HEK293 (cell line): ENCODE results near the gene PHF21A.
"Not testable (repeated sequence)": the region's sequence is repeated elsewhere in the genome, so short reads cannot be mapped to it uniquely, and the experiment has no call there.

ENCODE experiments used
- CTCF ChIA-PET: fragments of 350-600 bp; formaldehyde crosslinking; extraction: SDS; loops from one replicate; lab custom pipeline; 2021; ENCODE audit warnings: antibody characterized with exemption; lab: Yijun Ruan, JAX
- POLR2A ChIA-PET: fragments of 300-600 bp; formaldehyde crosslinking; extraction: SDS; loops from one replicate; lab custom pipeline; 2020; ENCODE audit warnings: antibody characterized with exemption, inconsistent platforms; lab: Yijun Ruan, JAX
- H3K27ac ChIP-seq: fragments of 200-500 bp; sonication (Bioruptor generic); 2 replicates; pipeline ENCODE4 v1.5.1; 2014; ENCODE audit warnings: low read depth, low read length, control low read depth, inconsistent platforms; ENCODE audit errors: extremely low read depth
- H3K36me3 ChIP-seq, 2 experiments: fragments of 200-500 bp in 1 of 2; sonication (Bioruptor generic) in 1 of 2; 1 replicate in 1 of 2; 2 replicates in 1 of 2; pipeline ENCODE4 v1.5.1; 2014 to 2017; ENCODE audit warnings: inconsistent platforms in 2 of 2, low read length in 2 of 2; ENCODE audit not compliant: control insufficient read depth in 2 of 2, insufficient read depth in 1 of 2
- H3K4me1 ChIP-seq: fragments of 200-500 bp; sonication (Bioruptor generic); 2 replicates; pipeline ENCODE4 v1.5.1; 2014; ENCODE audit warnings: mild to moderate bottlenecking, low read length, inconsistent platforms; ENCODE audit not compliant: control insufficient read depth, insufficient read depth
- H3K4me3 ChIP-seq: 2 replicates; pipeline ENCODE4 v1.5.1; 2011; ENCODE audit warnings: low read depth, mild to moderate bottlenecking, control low read depth, low read length, moderate library complexity
- H3K9me3 ChIP-seq: fragments of 200-500 bp; sonication (Bioruptor generic); 2 replicates; pipeline ENCODE4 v1.5.1; 2014; ENCODE audit warnings: low read depth, low read length, inconsistent platforms; ENCODE audit not compliant: control insufficient read depth, insufficient read depth
- CTCF ChIP-seq: fragments of 450-650 bp; formaldehyde crosslinking; IDR thresholded peaks from 2 replicates; pipeline ENCODE4 v1.5.1; 2016; ENCODE audit warnings: missing biosample characterization, missing genetic modification characterization
- EGR2 ChIP-seq: fragments of 450-650 bp; formaldehyde crosslinking; IDR thresholded peaks from 2 replicates; pipeline ENCODE4 v1.5.1; 2016; ENCODE audit warnings: low read depth, missing biosample characterization, missing genetic modification characterization
- MZF1 ChIP-seq: fragments of 450-650 bp; formaldehyde crosslinking; IDR thresholded peaks from 2 replicates; pipeline ENCODE4 v1.5.1; 2017; ENCODE audit warnings: missing biosample characterization, missing genetic modification characterization, borderline replicate concordance
- RBAK ChIP-seq: fragments of 450-650 bp; formaldehyde crosslinking; IDR thresholded peaks from 2 replicates; pipeline ENCODE4 v1.5.1; 2016; ENCODE audit warnings: missing biosample characterization, missing genetic modification characterization
- ZNF184 ChIP-seq: fragments of 450-650 bp; IDR thresholded peaks from 2 replicates; pipeline ENCODE4 v1.5.1; 2018; ENCODE audit warnings: missing biosample characterization, mild to moderate bottlenecking, missing genetic modification characterization
- ZNF335 ChIP-seq: fragments of 450-650 bp; formaldehyde crosslinking; conservative IDR thresholded peaks from 2 replicates; pipeline ENCODE4 v1.5.1; 2016; ENCODE audit warnings: missing biosample characterization, missing genetic modification characterization
- ZNF426 ChIP-seq: fragments of 450-650 bp; formaldehyde crosslinking; IDR thresholded peaks from 2 replicates; pipeline ENCODE4 v1.5.1; 2017; ENCODE audit warnings: missing biosample characterization, missing genetic modification characterization, mild to moderate bottlenecking, inconsistent platforms, moderate library complexity
- ZNF501 ChIP-seq: fragments of 450-650 bp; formaldehyde crosslinking; IDR thresholded peaks from 2 replicates; pipeline ENCODE4 v1.5.1; 2016; ENCODE audit warnings: missing biosample characterization, missing genetic modification characterization
- ZNF660 ChIP-seq: fragments of 450-650 bp; IDR thresholded peaks from 2 replicates; pipeline ENCODE4 v1.5.1; 2018; ENCODE audit warnings: missing biosample characterization, mild to moderate bottlenecking, missing genetic modification characterization
- ZNF704 ChIP-seq: fragments of 450-650 bp; formaldehyde crosslinking; IDR thresholded peaks from 2 replicates; pipeline ENCODE4 v1.5.1; 2016; ENCODE audit warnings: missing biosample characterization, missing genetic modification characterization
- ZSCAN18 ChIP-seq: fragments of 450-650 bp; formaldehyde crosslinking; IDR thresholded peaks from 2 replicates; pipeline ENCODE4 v1.5.1; 2016; ENCODE audit warnings: missing biosample characterization, missing genetic modification characterization
- TF ChIP-seq, protein P1 (sequence below): fragments of 450-650 bp; formaldehyde crosslinking; IDR thresholded peaks from 2 replicates; pipeline ENCODE4 v1.5.1; 2016; ENCODE audit warnings: missing biosample characterization, missing genetic modification characterization

The PHF21A gene

GRCh38 chr11:46118702-46119351, 2.4 kb downstream of the PHF21A start:
- Histone ChIP-seq H3K4me3 (peak overlapping the region; percentile 84), H3K4me1 (peaks cover 2% of the 10 kb centered on the region; the same call in 1 of the 2 replicates)
- TF ChIP-seq, protein P1, sequence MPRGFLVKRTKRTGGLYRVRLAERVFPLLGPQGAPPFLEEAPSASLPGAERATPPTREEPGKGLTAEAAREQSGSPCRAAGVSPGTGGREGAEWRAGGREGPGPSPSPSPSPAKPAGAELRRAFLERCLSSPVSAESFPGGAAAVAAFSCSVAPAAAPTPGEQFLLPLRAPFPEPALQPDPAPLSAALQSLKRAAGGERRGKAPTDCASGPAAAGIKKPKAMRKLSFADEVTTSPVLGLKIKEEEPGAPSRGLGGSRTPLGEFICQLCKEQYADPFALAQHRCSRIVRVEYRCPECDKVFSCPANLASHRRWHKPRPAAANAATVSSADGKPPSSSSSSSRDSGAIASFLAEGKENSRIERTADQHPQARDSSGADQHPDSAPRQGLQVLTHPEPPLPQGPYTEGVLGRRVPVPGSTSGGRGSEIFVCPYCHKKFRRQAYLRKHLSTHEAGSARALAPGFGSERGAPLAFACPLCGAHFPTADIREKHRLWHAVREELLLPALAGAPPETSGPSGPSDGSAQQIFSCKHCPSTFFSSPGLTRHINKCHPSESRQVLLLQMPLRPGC (tag by site-specific recombination): no peak
- TF ChIP-seq ZSCAN18 (tag by site-specific recombination) (no peak), RBAK (no peak), MZF1 (no peak), ZNF426 (no peak)
- TF ChIP-seq, all 188 proteins: peak for 0
- ChIA-PET CTCF (interaction anchor here (0.6 to 1.0 kb wide), 5 partner anchors 15 to 969 kb away, joined by 3 to 5 read pairs (median 3); no protein-coding TSS in a partner anchor), POLR2A (interaction anchor here (0.6 kb wide), 1 partner anchor 96 kb away, joined by 5 read pairs; no protein-coding TSS in a partner anchor)
- H3K36me3 ChIP-seq: no peaks in the 10 kb centered on the region
- H3K9me3 ChIP-seq: no peaks in the 10 kb centered on the region
- H3K27ac ChIP-seq: peak overlapping the region; percentile 81

DNA sequence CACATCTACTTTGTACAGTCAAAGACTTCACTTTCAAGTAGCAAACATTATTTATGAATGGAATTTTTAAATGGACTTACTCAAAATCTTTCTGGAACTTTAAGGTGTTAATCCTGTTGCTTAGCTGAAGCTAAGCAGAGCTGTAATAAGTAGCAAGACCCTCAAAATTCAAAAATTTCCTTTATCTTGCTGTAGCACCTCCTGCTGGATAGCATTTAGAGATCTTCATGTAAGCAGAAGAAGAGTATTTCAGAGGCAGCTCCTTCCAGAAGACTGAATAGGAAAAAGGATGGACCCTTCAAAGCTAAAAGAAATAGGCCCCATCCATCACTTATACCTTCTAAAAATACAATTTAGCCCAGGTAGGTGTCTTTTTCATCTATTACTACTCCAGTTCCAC, 3.4 kb downstream of the PHF21A start:
- peak overlapping the region; percentile 14; the same call in 1 of the 2 replicates for H3K4me3 ChIP-seq
- H3K36me3 ChIP-seq: no peaks in the 10 kb centered on the region
- no peak overlapping the region for H3K27ac ChIP-seq
- CTCF ChIA-PET: interaction anchor here (0.7 to 0.9 kb wide), 3 partner anchors 19 to 220 kb away, joined by 3 to 4 read pairs (median 3); no protein-coding TSS in a partner anchor
- no peaks in the 10 kb centered on the region for H3K9me3 ChIP-seq
- H3K4me1 ChIP-seq: peaks cover 2% of the 10 kb centered on the region; the same call in 1 of the 2 replicates
- TF ChIP-seq ZNF704 (tag by site-specific recombination): no peak
- no peak for TF ChIP-seq ZNF184 (tag by site-specific recombination)
- no peak for TF ChIP-seq ZNF501
- 0 out of 2 replicates have a peak, but pooled peaks have one; percentile 31 for TF ChIP-seq ZNF660 (tag by site-specific recombination)
- 0 out of 2 replicates have a peak, but pooled peaks have one; percentile 15 for TF ChIP-seq CTCF (tag by site-specific recombination)
- no peak for TF ChIP-seq EGR2 (tag by site-specific recombination)
- POLR2A ChIA-PET: no interaction called here

GRCh38 chr11:46116712-46117037, 4.6 kb downstream of the PHF21A start:
- peak; percentile 71 for TF ChIP-seq ZNF335
- POLR2A ChIA-PET, H3K36me3 ChIP-seq, H3K27ac ChIP-seq, H3K9me3 ChIP-seq, H3K4me3 ChIP-seq, H3K4me1 ChIP-seq: not testable (repeated sequence)
- CTCF ChIA-PET: interaction anchor here (0.5 to 1.2 kb wide), 4 partner anchors 110 to 244 kb away, joined by 3 to 4 read pairs (median 3); no protein-coding TSS in a partner anchor
